OCI-LY1 (cell line): ENCODE data around the gene CSAD.

Experiments used
- H2AFZ ChIP-seq: fragments of 200-600 bp; sonication (generic), shearing (Covaris generic); 2 replicates; pipeline ENCODE4 v1.6.0; 2014; ENCODE audit warnings: antibody characterized with exemption, mild to moderate bottlenecking, low read length
- H3F3A ChIP-seq: fragments of 200-600 bp; sonication (generic), shearing (Covaris generic); 2 replicates; pipeline ENCODE4 v1.6.0; 2014; ENCODE audit warnings: mild to moderate bottlenecking, antibody characterized with exemption, low read length, moderate library complexity; ENCODE audit not compliant: insufficient read depth
- H3K27ac ChIP-seq: fragments of 200-600 bp; sonication (generic); 2 replicates; pipeline ENCODE4 v1.5.1; 2014; ENCODE audit warnings: low read length, mixed run types, mild to moderate bottlenecking, low read depth; ENCODE audit not compliant: poor library complexity, severe bottlenecking
- H3K27me3 ChIP-seq: fragments of 200-600 bp; sonication (generic); 2 replicates; pipeline ENCODE4 v1.6.0; 2014; ENCODE audit warnings: antibody characterized with exemption, mild to moderate bottlenecking, low read length, moderate library complexity; ENCODE audit not compliant: insufficient read depth
- H3K36me3 ChIP-seq: fragments of 200-600 bp; sonication (generic); 2 replicates; pipeline ENCODE4 v1.6.1; 2014; ENCODE audit warnings: mild to moderate bottlenecking, antibody characterized with exemption, low read length, moderate library complexity, mixed read lengths; ENCODE audit not compliant: insufficient read depth
- H3K4me1 ChIP-seq: fragments of 200-600 bp; sonication (generic); 2 replicates; pipeline ENCODE4 v1.5.1; 2014; ENCODE audit warnings: mild to moderate bottlenecking, low read length, moderate library complexity; ENCODE audit not compliant: insufficient read depth, severe bottlenecking
- H3K4me2 ChIP-seq: fragments of 200-600 bp; sonication (generic), shearing (Covaris generic); 2 replicates; pipeline ENCODE4 v1.6.1; 2014; ENCODE audit warnings: low read length
- H3K4me3 ChIP-seq: fragments of 200-600 bp; sonication (generic); 2 replicates; pipeline ENCODE4 v1.5.1; 2014; ENCODE audit warnings: low read length, low read depth, mild to moderate bottlenecking, mixed read lengths; ENCODE audit not compliant: poor library complexity, severe bottlenecking
- H3K79me2 ChIP-seq: fragments of 200-600 bp; shearing (Covaris generic); 2 replicates; pipeline ENCODE4 v1.6.1; 2016; ENCODE audit warnings: mixed run types, low read length, mixed read lengths; ENCODE audit not compliant: insufficient read depth
- H3K9ac ChIP-seq: fragments of 200-600 bp; sonication (generic), shearing (Covaris generic); 2 replicates; pipeline ENCODE4 v1.6.1; 2014; ENCODE audit warnings: mild to moderate bottlenecking, low read length, mixed read lengths
- H3K9me2 ChIP-seq: fragments of 200-600 bp; sonication (generic), shearing (Covaris generic); 2 replicates; pipeline ENCODE4 v1.6.1; 2014; ENCODE audit warnings: low read depth, mild to moderate bottlenecking, low read length, mixed read lengths
- H3K9me3 ChIP-seq: fragments of 200-600 bp; shearing (Covaris generic); 2 replicates; pipeline ENCODE4 v1.6.1; 2014; ENCODE audit warnings: low read length, mixed read lengths
- H4K20me1 ChIP-seq: fragments of 200-600 bp; sonication (generic), shearing (Covaris generic); 2 replicates; pipeline ENCODE4 v1.6.0; 2016; ENCODE audit warnings: mild to moderate bottlenecking, low read length; ENCODE audit not compliant: insufficient read depth
- CTCF ChIP-seq: fragments of 200-600 bp; sonication (generic), shearing (Covaris generic); IDR thresholded peaks from 2 replicates; pipeline ENCODE4 v1.5.1; 2017; ENCODE audit warnings: mild to moderate bottlenecking, antibody characterized with exemption, low read length, moderate library complexity, mixed read lengths
- EZH2 ChIP-seq: fragments of 200-600 bp; sonication (generic), shearing (Covaris generic); IDR thresholded peaks from 2 replicates; pipeline ENCODE4 v1.8.0; 2017; ENCODE audit warnings: borderline replicate concordance, mixed run types, mild to moderate bottlenecking, antibody characterized with exemption, low read length, moderate library complexity, mixed read lengths

CSAD gene

DNA sequence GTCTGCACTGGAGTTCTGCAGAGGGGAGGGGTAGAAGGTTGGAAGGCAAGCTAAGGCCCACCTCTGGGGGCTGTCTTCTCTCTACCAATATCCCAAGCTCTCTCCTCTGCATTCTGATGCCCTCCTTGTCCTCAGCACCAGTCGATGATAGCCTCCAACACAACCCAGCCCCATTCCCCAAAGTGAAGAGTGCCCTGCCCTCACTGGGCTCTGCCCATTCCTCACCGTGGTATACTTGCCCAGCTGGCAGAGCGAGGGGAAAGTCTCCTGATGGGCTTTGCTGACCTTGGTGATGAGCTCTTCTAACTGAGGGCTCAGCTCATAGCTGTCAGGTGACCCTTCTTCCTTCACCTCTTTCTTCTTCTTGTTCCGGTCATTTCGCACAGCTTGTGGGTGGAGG, 33.5 kb upstream of the CSAD start:
- TF ChIP-seq EZH2 (no peak), CTCF (no peak)
- Histone ChIP-seq H2AFZ (no peak overlapping the region), H3K27ac (no peak overlapping the region), H3K4me2 (no peak overlapping the region), H3K79me2 (no peaks in the 10 kb centered on the region), H3K4me3 (no peak overlapping the region), H4K20me1 (no peaks in the 10 kb centered on the region), H3K36me3 (no peaks in the 10 kb centered on the region), H3K9me2 (no peaks in the 10 kb centered on the region), H3K9ac (no peak overlapping the region), H3F3A (no peaks in the 10 kb centered on the region), H3K27me3 (peaks cover 3% of the 10 kb centered on the region; the same call in 1 of the 2 replicates), H3K4me1 (peaks cover 4% of the 10 kb centered on the region), H3K9me3 (no peaks in the 10 kb centered on the region)

DNA sequence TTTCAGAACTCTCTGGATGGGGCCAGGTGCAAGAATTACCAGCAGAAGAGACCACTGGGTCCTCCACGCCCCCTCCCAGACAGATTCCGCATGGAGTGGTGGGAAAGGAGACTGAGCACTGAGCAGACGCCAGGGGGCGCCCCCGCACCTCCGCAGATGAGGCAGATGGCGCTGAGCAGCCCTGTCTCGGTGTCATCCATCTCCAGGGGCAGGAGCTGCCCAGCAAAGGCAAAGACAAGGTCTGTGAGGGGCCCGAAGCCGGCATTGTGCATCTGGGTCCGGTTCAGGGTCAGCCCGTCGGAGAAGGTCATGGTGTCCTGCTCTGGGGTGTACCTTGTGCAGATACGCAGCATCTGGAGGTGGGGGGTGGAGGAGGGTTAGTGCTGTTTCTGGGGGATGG, 32.6 kb upstream of the CSAD start:
- Histone ChIP-seq H2AFZ (no peak overlapping the region), H3K36me3 (no peaks in the 10 kb centered on the region), H3K4me1 (peaks cover 12% of the 10 kb centered on the region), H3K9me3 (no peaks in the 10 kb centered on the region), H3K9ac (no peak overlapping the region), H3K4me2 (no peak overlapping the region; the same call in 1 of the 2 replicates), H3K79me2 (no peaks in the 10 kb centered on the region), H3K27ac (no peak overlapping the region), H4K20me1 (no peaks in the 10 kb centered on the region), H3K9me2 (no peaks in the 10 kb centered on the region), H3K4me3 (no peak overlapping the region), H3F3A (no peaks in the 10 kb centered on the region; the same call in 1 of the 2 replicates), H3K27me3 (peaks cover 3% of the 10 kb centered on the region; the same call in 1 of the 2 replicates)
- peak; percentile 96 for TF ChIP-seq CTCF
- TF ChIP-seq EZH2, result no peak

- H3K79me2 ChIP-seq, result no peaks in the 10 kb centered on the region
- no peaks in the 10 kb centered on the region for H4K20me1 ChIP-seq
- H3K27ac ChIP-seq, result no peak overlapping the region
- H3K9me2 ChIP-seq, result no peaks in the 10 kb centered on the region
- no peaks in the 10 kb centered on the region; the same call in 1 of the 2 replicates for H3F3A ChIP-seq
- TF ChIP-seq CTCF (no peak), EZH2 (no peak)
- peaks cover 15% of the 10 kb centered on the region for H3K4me1 ChIP-seq
- H3K36me3 ChIP-seq, result no peaks in the 10 kb centered on the region
- H3K9ac ChIP-seq, result no peak overlapping the region
- H3K27me3 ChIP-seq, result peaks cover 3% of the 10 kb centered on the region; the same call in 1 of the 2 replicates
- no peak overlapping the region for H2AFZ ChIP-seq
- no peaks in the 10 kb centered on the region for H3K9me3 ChIP-seq
- no peak overlapping the region for H3K4me3 ChIP-seq
- H3K4me2 ChIP-seq, result no peak overlapping the region
Observed at GRCh38 chr12:53212931-53213330, 32.2 kb upstream of the CSAD start.
